ENCODE results near the gene TYROBP.

DNA sequence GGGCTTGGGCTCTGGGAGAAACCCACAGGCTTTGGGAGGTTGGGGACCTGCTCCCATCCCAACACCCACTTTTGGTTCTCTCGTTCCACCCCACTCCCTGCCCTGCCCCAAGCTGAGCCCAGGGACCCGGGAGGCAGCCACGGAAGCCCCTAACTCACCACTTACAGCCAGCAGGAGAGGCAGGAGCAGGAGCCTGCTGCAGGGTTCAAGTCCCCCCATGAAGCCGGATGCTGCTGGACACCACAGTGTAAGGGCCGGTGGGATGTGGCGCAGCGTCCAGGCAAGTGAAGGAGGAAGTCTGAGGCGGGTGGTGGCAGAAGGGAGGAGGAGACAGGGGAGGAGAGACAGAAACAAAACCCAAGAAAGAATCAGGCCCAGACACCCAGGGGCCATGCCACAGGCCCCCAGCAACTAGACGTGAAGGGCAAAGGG, at the start of gene TYROBP:
- TF ChIP-seq, protein P1, sequence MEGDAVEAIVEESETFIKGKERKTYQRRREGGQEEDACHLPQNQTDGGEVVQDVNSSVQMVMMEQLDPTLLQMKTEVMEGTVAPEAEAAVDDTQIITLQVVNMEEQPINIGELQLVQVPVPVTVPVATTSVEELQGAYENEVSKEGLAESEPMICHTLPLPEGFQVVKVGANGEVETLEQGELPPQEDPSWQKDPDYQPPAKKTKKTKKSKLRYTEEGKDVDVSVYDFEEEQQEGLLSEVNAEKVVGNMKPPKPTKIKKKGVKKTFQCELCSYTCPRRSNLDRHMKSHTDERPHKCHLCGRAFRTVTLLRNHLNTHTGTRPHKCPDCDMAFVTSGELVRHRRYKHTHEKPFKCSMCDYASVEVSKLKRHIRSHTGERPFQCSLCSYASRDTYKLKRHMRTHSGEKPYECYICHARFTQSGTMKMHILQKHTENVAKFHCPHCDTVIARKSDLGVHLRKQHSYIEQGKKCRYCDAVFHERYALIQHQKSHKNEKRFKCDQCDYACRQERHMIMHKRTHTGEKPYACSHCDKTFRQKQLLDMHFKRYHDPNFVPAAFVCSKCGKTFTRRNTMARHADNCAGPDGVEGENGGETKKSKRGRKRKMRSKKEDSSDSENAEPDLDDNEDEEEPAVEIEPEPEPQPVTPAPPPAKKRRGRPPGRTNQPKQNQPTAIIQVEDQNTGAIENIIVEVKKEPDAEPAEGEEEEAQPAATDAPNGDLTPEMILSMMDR (conservative IDR thresholded peaks at IDR 0.05 in 1 of 2, IDR thresholded peaks at IDR 0.05 in 1 of 2; ENCODE audit: extremely low read depth in 1 of 2, insufficient read depth in 1 of 2, low read depth in 1 of 2, low read length in 2 of 2) = no peak
- no peak for TF ChIP-seq EZH2 (IDR thresholded peaks at IDR 0.05; ENCODE audit: borderline replicate concordance, low read length)
